Heart right ventricle (tissue), 16 donors: ENCODE results near the gene GRIK4. TPM values are rescaled to one million over a fixed set of nuclear protein-coding genes. Genes with fewer than 3 reads are reported as not detected.
"Not testable (repeated sequence)": the region's sequence is repeated elsewhere in the genome, so short reads cannot be mapped to it uniquely, and the experiment has no call there.

Source experiments
- ATAC-seq, 8 donors: fragments of 200-7000 bp; cut with Tn5 transposase; one replicate each; pipeline ENCODE4 v1.9.1; 2020; ENCODE audit warnings: mild to moderate bottlenecking in 8 of 8, moderate library complexity in 8 of 8, moderate number of reproducible peaks in 1 of 8
- DNase-seq, 2 donors: peaks; one replicate each; pipeline ENCODE4 v3.0.0-alpha.2; 2020
- H3K27ac ChIP-seq, 10 donors: fragments of 200-600 bp; sonication (generic) in 2 of 10; one replicate each; pipeline versions ENCODE4 v1.5.0 to v1.8.0; 2020 to 2022; ENCODE audit warnings: mild to moderate bottlenecking in 3 of 10
- H3K27me3 ChIP-seq, 7 donors: fragments of 200-600 bp; one replicate each; pipeline ENCODE4 v1.8.0; 2021 to 2022; ENCODE audit warnings: mild to moderate bottlenecking in 2 of 7
- H3K36me3 ChIP-seq, 9 donors: fragments of 200-600 bp; sonication (generic) in 1 of 9; one replicate each; pipeline versions ENCODE4 v1.5.0 to v1.8.0; 2020 to 2022; ENCODE audit warnings: mild to moderate bottlenecking in 2 of 9
- H3K4me1 ChIP-seq, 9 donors: fragments of 200-600 bp; sonication (generic) in 1 of 9; one replicate each; pipeline versions ENCODE4 v1.5.0 to v1.8.0; 2020 to 2022; ENCODE audit warnings: mild to moderate bottlenecking in 4 of 9
- H3K4me3 ChIP-seq, 10 donors: fragments of 200-600 bp; sonication (generic) in 2 of 10; one replicate each; pipeline versions ENCODE4 v1.5.0 to v1.8.0; 2020 to 2022; ENCODE audit warnings: mild to moderate bottlenecking in 7 of 10, moderate library complexity in 2 of 10
- H3K9me3 ChIP-seq, 11 donors: fragments of 200-600 bp in 10 of 11; sonication (generic) in 2 of 11; one replicate each; pipeline versions ENCODE4 v1.5.0 to v1.8.0; 2013 to 2022; ENCODE audit warnings: mild to moderate bottlenecking in 2 of 11, control low read depth in 1 of 11, moderate library complexity in 1 of 11
- CTCF ChIP-seq, 9 donors: fragments of 200-600 bp; sonication (generic) in 2 of 9; IDR thresholded peaks; one replicate each; pipeline versions ENCODE4 v1.5.0 to v1.8.0; 2021 to 2022; ENCODE audit warnings: antibody characterized with exemption in 9 of 9, mild to moderate bottlenecking in 5 of 9, moderate library complexity in 1 of 9
- WGBS, 2 donors: extraction: QIAGEN DNeasy Blood & Tissue Kit; methylation state at CpG; one replicate each; pipeline ENCODE4 v1.1.7; 2013; ENCODE audit warnings: inconsistent platforms in 1 of 2; 5-methylcytosine and 5-hydroxymethylcytosine counted together
- intact Hi-C, 10 donors: fragments of 100-400 bp; cut with DNase I; formaldehyde crosslinking; loops; one replicate each; pipeline versions ENCODE4 v1.11.1 to v1.14.2; 2022
- polyA plus RNA-seq, 2 donors: library from polyadenylated mRNA; stranded (reverse); fragments of 200-250 nt; gene quantifications; one replicate each; pipeline ENCODE4 v1.2.3, GENCODE V29; 2013
- total RNA-seq, 10 donors: library from RNA; stranded (reverse); fragmentation: NEBNext Ultra II Directional in 3 of 10; extraction: Animal tissue kit (Norgen Biotek cat#: 25700) in 3 of 10; gene quantifications; one replicate each; pipeline versions ENCODE4 v1.2.1 to v1.2.4, GENCODE V29; 2021 to 2023
- donor health status: Arrhythmogenic right ventricular cardiomyopathy.
- donor health status: ischemic (EF 13 %, LVEDD 7.1; RV severe dilation, severe dysfunction).
- donor health status: healthy with polysubstance abuse.
- donor health status: DM: no; HTN: yes; CAD: no.
- donor health status: DM: no; HTN: no; CAD: no.
- donor health status: ischemic (EF 25% LVEDD 6.9; RV normal size, moderate dysfunction).
- donor health status: ischemic (EF 25% LVEDD 5.7; RV mildly dilated, moderate dysfunction).
- donor health status: healthy.
- donor health status: DM: yes; HTN: yes; CAD: no.
- donor health status: Ischemic cardiomyopathy.
- donor health status: ischemic (EF 35%, LVEDD 5.7; RV mildly dilated, moderate dysfunction).
- donor health status: nonischemic (EF 11% LVEDD 7.7; RV severe dilation, severe dysfunction).
- donor health status: DM: yes; HTN: yes; CAD: no.
- donor health status: PGD.
- donor health status: ischemic (EF 29% LVEDD 5.4; RV normal size, mild dysfunction).
- donor health status: nonischemic (EF 23%, LVEDD 6.1; RV moderate dilation, normal function).

GRIK4 gene
- total and polyA plus RNA-seq, 12 donors: 0.01 to 0.85 (median 0.37) TPM; not detected in 6

DNA sequence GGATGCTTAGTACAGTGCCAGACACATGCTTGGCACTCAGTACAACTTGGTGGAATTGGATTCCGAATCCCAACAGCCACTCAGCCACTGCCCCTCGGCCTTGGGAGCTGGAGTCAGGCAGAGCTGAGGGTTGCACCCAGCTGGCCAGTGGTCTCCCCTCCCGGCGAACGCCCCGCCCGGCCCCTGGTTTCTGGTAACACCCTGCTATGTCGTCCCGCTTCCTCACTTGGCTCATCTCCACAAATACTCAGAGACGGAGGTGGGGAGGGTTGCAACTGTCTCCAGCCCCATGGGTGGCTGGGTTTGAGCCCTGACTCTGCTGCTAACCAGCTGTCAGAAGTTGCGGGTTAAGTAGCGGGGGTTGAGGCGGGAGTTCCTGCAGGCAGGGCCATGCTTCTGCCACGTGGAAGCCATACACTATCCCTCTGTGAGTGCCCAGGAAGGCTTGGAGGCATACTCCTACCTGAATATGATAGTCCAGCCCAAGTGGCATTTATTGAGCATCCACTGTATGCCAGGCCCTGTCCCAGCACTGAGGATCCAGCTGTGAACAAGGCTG is 67.1 kb downstream of the GRIK4 start:
- TF ChIP-seq CTCF (IDR thresholded peaks at IDR 0.05): no peak
- Histone ChIP-seq H3K36me3 (no peaks in the 10 kb centered on the region), H3K27ac (no peak overlapping the region), H3K4me1 (no peaks in the 10 kb centered on the region), H3K27me3 (peaks cover 0 to 60% (median 28%) of the 10 kb centered on the region in 7 donors), H3K9me3 (peaks cover 0 to 14% (median 5%) of the 10 kb centered on the region in 11 donors), H3K4me3 (no peak overlapping the region)
- 60 to 73% methylated on average over 14 of the region's 14 CpGs for WGBS, 2 donors
- intact Hi-C loops: no loop called here
- ATAC-seq (no peak), DNase-seq (no peak)

DNA sequence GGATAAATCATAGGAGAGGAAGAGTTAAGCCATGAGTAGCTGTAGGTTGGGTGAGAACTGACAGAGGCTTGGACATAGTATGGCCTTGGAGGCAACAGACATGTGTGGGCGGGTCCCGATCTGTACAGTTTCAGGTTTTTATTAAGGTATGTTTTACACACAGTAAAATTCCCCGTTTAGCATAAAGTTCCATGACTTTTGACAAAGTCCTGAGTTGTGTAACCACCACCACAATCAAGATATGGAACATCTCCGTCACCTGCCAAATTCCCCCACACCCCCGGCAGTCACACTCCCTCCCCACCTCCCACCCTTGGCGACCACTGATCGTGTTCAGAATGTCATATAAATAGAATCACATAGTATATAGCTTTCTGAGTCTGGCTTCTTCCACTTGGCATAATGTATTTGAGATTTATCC is 68.1 kb downstream of the GRIK4 start:
- H3K27me3 ChIP-seq: peaks cover 0 to 60% (median 28%) of the 10 kb centered on the region in 7 donors
- ATAC-seq (no peak), DNase-seq (no peak)
- WGBS, 2 donors: 54 to 55% methylated on average over 7 of the region's 7 CpGs
- H3K27ac ChIP-seq: no peak overlapping the region
- no peaks in the 10 kb centered on the region for H3K4me1 ChIP-seq
- H3K4me3 ChIP-seq: no peak overlapping the region
- no peaks in the 10 kb centered on the region for H3K36me3 ChIP-seq
- intact Hi-C loops: no loop called here
- TF ChIP-seq CTCF (IDR thresholded peaks at IDR 0.05): no peak
- H3K9me3 ChIP-seq: peaks cover 0 to 23% (median 6%) of the 10 kb centered on the region in 11 donors

DNA sequence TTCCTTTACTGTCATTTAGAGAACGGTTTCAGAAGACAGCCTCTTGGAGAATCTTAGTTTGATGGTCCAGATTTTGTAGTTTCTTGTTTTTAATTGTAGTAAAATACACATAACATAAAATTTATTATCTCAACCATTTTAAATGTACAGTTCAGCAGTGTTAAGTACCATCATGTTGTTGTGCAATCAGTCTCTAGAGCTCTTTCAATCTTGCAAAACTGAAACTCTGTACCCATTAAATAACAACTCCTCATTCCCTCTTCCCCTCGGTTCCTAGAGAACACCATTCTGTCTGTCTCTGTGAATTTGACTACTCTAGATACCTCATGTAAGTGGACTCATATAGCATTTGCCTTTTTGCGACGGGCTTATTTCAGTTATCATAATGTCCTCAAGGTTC is 69.8 kb downstream of the GRIK4 start:
- DNase-seq (no peak), ATAC-seq (no peak)
- H3K4me3 ChIP-seq: no peak overlapping the region
- peaks cover 0 to 57% (median 19%) of the 10 kb centered on the region in 7 donors for H3K27me3 ChIP-seq
- no peak for TF ChIP-seq CTCF (IDR thresholded peaks at IDR 0.05)
- no peaks in the 10 kb centered on the region for H3K36me3 ChIP-seq
- H3K9me3 ChIP-seq: peaks cover 0 to 23% (median 6%) of the 10 kb centered on the region in 11 donors
- intact Hi-C loops: no loop called here
- 69 to 76% methylated on average over 4 of the region's 4 CpGs for WGBS, 2 donors
- H3K4me1 ChIP-seq: no peaks in the 10 kb centered on the region
- H3K27ac ChIP-seq: no peak overlapping the region

DNA sequence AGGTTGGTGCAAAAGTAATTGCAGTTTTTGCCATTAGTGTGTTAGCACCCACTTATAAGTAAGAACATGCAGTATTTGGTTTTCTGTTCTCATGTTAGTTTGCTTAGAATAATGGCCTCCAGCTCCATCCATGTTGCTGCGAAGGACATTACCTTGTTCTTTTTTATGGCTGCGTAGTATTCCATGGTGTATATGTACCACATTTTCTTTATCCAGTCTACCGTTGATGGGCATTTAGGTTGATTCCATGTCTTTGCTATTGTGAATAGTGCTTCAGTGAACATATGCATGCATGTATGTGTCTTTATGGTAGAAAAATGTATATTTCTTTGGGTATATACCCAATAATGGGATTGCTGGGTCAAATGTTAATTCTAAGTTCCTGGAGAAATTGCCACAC is 71.0 kb downstream of the GRIK4 start:
- H3K4me1 ChIP-seq, ATAC-seq, H3K27ac ChIP-seq, intact Hi-C loops, DNase-seq, H3K4me3 ChIP-seq, H3K36me3 ChIP-seq: not testable (repeated sequence)
- peaks cover 0 to 23% (median 6%) of the 10 kb centered on the region in 11 donors for H3K9me3 ChIP-seq
- H3K27me3 ChIP-seq: peaks cover 0 to 55% (median 18%) of the 10 kb centered on the region in 7 donors
- 94 to 97% methylated on average over 3 of the region's 3 CpGs for WGBS, 2 donors

- intact Hi-C loops: no loop called here
- DNase-seq: no peak
- H3K9me3 ChIP-seq: peaks cover 0 to 23% (median 6%) of the 10 kb centered on the region in 11 donors
- no peak for ATAC-seq
- H3K27ac ChIP-seq: no peak overlapping the region
- TF ChIP-seq CTCF (IDR thresholded peaks at IDR 0.05): no peak
- no peaks in the 10 kb centered on the region for H3K4me1 ChIP-seq
- H3K36me3 ChIP-seq: no peaks in the 10 kb centered on the region
- H3K27me3 ChIP-seq: peaks cover 0 to 55% (median 11%) of the 10 kb centered on the region in 7 donors
- 48% methylated on average over 3 of the region's 3 CpGs for WGBS, 2 donors
- H3K4me3 ChIP-seq: no peak overlapping the region
These were observed 74.5 kb downstream of the GRIK4 start for GRCh38 chr11:120586072-120586471.
